ENCODE results near the gene CDC42SE1.

The CDC42SE1 gene

DNA sequence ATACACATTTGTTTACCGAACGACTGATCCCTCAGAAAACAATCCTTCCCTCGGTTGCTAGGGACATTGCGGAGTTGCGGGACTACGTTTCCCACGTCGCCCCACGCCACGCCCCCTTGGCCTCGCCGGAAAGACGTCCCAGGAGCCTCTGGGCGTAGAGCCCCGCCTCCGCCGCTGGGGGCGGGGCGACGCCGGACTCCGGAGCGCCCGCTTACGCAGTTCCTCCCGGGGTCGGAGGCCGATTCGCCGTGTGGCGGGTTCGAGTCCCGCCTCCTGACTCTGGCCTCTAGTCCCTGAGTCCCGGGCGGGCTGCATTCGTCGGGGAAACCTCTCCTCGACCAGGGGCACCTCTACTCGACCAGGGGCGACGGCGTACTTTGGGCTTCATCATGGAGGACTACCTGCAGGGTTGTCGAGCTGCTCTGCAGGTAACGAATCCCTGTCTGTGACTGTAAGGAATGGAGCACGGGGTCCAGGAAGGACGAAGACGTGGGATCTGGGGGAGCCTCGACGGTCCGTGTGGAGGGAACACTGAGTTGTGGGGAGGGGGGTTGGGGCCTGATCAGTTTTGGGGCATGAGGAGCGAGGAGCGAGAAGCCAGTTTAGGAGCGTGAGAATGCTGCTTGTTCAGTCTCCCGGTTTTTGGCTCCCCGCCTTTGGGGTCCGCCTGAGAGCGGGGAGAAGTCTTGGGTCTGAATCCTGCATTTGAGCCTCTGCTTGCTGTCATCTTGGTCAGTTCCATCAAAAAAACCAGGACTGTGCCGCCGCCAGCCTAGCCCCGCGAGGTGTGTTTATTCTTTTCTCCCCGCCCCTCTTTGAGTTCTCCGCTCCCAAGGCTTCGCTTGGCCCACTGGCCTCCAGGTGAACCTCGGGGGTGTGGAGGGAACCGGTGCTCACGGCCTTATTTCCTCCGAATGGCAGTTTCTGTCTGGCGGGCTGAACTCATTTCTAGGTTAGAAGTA, 50.9 kb downstream of the CDC42SE1 start, which contains the start of gene PRUNE1:
PRUNE1 (plus strand) TSS at position 206 of the 962 bp plus-strand sequence; CDS start at position 390, 184 bp downstream.
- DNase-seq (ENCODE audit: low spot score): peak; percentile 97

- no peak for DNase-seq (ENCODE audit: low spot score)
These were observed 51.6 kb downstream of the CDC42SE1 start for GRCh38 chr1:151007853-151008243.

- peak; percentile 77 for DNase-seq (ENCODE audit: low spot score)
These were observed 52.9 kb downstream of the CDC42SE1 start, which contains the start of gene MINDY1 for GRCh38 chr1:151006327-151007052. MINDY1 (minus strand) TSS chr1:151006902; CDS start chr1:151002617, 4,285 bp downstream.

DNA sequence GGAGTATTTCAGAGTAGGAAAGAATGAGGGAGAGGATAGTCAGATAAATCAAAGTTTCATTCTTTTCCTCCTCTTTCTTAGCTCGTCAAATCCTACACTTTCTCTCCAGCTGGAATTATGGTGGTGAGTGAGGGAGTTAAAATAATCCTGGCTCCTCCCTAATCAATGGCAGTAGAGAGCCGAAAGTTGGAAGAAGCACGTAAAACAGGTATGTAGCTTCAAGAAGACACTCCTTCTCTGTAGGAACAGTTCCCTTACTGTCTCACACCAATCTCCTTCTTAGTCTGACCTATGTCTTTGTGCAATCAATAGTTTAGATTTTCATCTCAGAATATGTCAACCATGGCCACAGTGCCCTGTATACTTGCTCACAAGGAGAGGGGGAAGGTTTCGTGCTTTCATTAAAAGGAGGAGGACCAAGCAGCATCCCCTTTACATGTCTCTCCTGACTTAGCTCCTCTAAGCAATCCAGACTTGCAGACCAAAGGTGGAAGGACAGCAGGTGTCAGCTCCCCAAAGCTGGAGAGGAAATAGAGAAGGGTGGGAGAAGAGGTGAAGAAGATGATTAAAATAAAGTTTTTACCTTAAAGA, 53.6 kb downstream of the CDC42SE1 start:
- no peak for DNase-seq (ENCODE audit: low spot score)

DNA sequence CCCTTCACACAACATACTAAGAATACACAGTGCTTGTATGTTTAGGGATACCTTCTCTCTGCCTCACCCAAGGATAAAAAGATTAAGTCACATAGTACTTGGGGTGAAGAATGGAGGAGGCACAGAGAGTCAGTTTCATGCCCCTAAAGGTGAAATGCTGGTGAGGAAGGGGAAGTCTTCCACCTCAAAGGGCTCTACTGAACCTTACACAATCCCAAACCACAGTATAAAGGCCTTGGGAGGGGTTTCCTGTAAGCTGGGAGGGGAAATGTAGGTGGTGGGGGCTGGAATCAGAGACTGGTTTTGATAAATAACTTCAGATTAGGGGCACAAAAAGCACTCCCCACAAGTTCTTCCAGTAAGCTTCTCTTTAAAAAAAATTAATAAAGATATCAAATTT, 56.2 kb downstream of the CDC42SE1 start:
- DNase-seq (ENCODE audit: low spot score): no peak

DNA sequence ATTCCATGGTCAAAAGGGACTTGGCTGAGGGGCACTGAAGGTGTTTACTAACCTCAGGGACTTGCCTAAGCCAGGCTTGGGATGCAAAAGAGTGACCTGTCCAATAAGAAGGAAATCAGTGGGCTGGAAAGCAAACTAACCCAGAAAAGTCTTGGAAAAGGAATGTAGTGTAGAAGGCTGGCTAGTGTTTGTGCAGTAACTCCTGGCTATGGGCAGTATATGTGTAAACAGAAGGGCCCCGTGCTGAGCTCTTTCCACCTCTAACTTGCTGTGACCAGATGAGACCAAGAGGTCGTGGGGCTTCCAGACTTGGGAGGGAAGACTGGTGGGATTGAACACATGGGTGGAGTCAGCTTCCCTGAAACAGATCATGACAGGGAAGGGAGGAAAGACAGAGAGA, 56.8 kb downstream of the CDC42SE1 start:
- no peak for DNase-seq (ENCODE audit: low spot score)

GRCh38 chr1:151002051-151002450, 57.4 kb downstream of the CDC42SE1 start:
- no peak for DNase-seq (ENCODE audit: low spot score)

- DNase-seq (ENCODE audit: low spot score): no peak
These were observed 57.8 kb downstream of the CDC42SE1 start for GRCh38 chr1:151001602-151002001.
